ENCODE results near the gene RNU6-1. TPM values are rescaled to one million over a fixed set of nuclear protein-coding genes. Genes with fewer than 3 reads are reported as not detected.

The RNU6-1 gene
- total and polyA plus RNA-seq, 2 donors (not counting 3 experiments of a cell fraction or from before 2014, with no cell fraction given) = not detected

DNA sequence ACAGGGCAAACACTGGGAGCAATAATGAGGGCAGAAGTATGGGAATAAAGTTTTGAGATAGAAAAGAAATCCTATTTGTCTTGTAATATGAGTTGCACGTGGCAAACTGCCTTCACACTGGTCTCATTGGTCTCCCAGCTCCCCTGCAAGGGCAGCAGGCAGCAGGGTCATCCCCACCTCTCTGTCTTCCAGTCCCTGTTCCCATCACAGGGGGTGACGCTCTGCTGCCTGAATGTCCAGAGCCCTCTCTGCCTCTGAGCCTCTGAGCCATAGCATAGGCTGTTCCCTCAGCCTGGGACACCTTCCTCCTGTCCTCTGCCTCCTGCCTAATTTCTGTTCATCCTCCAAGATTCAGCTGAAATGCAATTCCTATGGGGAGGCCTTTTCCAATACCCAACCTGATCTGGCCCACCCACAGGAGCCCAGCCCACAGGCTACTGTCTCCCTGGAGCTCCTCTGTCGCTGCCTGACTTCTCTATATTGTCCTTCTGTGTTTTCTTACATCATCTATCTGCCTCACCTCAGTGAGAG lies 26.7 kb downstream of the RNU6-1 start:
- intact Hi-C loops (cut with micrococcal nuclease) = no loop called here
- H3K9me3 ChIP-seq (replicated peaks; ENCODE audit: control insufficient read depth, insufficient read depth, low read length) = no peaks in the 10 kb centered on the region
- H2AFZ ChIP-seq (ENCODE audit: low read depth, low read length) = no peak overlapping the region
- H3K4me2 ChIP-seq (ENCODE audit: insufficient read depth, low read length) = no peak overlapping the region
- no peaks in the 10 kb centered on the region for H4K20me1 ChIP-seq (replicated peaks; ENCODE audit: control insufficient read depth, extremely low read depth, insufficient read depth, low read length)
- no peaks in the 10 kb centered on the region for H3K9me1 ChIP-seq (replicated peaks; ENCODE audit: control insufficient read depth, extremely low read depth, insufficient read depth, low read length)
- ChIA-PET POLR2A (no interaction called here), CTCF (interaction anchor here (2.2 kb wide), 1 partner anchor 23 kb away, joined by 7 read pairs; no protein-coding TSS in a partner anchor)
- no TSS peak for BruUV-seq (replicated peaks)
- H3K36me3 ChIP-seq (ENCODE audit: control insufficient read depth in 2 of 2, extremely low read depth in 1 of 2, insufficient read depth in 2 of 2, low read length in 2 of 2) = no peaks in the 10 kb centered on the region
- no peak overlapping the region for H3K27ac ChIP-seq (ENCODE audit: insufficient read depth, low read depth, low read length)
- no peaks in the 10 kb centered on the region for H3K79me2 ChIP-seq (ENCODE audit: control insufficient read depth, insufficient read depth, low read length)
- no peak overlapping the region for H3K9ac ChIP-seq (replicated peaks; ENCODE audit: extremely low read depth, insufficient read depth, low read length)
- peaks cover 6 to 11% of the 10 kb centered on the region in 2 experiments for H3K27me3 ChIP-seq (ENCODE audit: control insufficient read depth in 2 of 2, insufficient read depth in 2 of 2, low read length in 2 of 2)
- no peak for FAIRE-seq
- no peaks in the 10 kb centered on the region for H3K4me1 ChIP-seq (ENCODE audit: control insufficient read depth, extremely low read depth, insufficient read depth, low read length)
- H3K4me3 ChIP-seq (replicated peaks in 1 of 3; ENCODE audit: insufficient read depth in 1 of 3, low read depth in 1 of 3, low read length in 3 of 3) = no peak overlapping the region
- dilution Hi-C loops (cut with MboI; ENCODE audit: extremely low pct_ligation_motif_present, low sequenced_read_pairs) = no loop called here
- no peak for DNase-seq (ENCODE audit: low read depth, low spot score)
- TF ChIP-seq JUN (IDR thresholded peaks at IDR 0.05; ENCODE audit: borderline replicate concordance, insufficient read depth, insufficient read length, low read depth) (no peak), POLR2AphosphoS5 (IDR thresholded peaks at IDR 0.05; ENCODE audit: insufficient read depth, low read depth, low read length) (no peak)

DNA sequence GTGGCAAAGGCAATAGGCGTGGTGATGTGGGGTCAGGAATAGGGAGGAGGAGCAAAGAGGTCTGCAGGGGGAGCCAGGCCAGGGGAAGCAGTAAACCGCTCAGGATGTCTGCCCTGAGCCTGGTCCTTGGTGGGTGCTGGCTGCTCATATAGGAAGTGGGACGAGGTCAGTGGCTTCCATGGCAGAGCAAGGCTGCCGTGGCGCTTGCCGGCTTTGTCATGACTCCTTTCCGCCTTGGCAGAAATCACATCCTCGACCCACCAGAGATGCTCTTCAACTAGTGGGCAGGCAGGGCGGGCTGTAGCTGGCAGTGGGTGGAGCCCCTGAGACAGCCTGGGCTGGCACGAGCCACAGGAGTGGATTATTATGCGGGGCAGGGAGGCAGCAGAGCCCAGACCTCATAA lies 27.6 kb downstream of the RNU6-1 start:
- H3K4me1 ChIP-seq (ENCODE audit: control insufficient read depth, extremely low read depth, insufficient read depth, low read length) = no peaks in the 10 kb centered on the region
- intact Hi-C loops (cut with micrococcal nuclease) (no loop called here), dilution Hi-C loops (cut with MboI; ENCODE audit: extremely low pct_ligation_motif_present, low sequenced_read_pairs) (no loop called here)
- FAIRE-seq = no peak
- no peaks in the 10 kb centered on the region for H3K9me1 ChIP-seq (replicated peaks; ENCODE audit: control insufficient read depth, extremely low read depth, insufficient read depth, low read length)
- no peak for DNase-seq (ENCODE audit: low read depth, low spot score)
- no peak overlapping the region for H3K27ac ChIP-seq (ENCODE audit: insufficient read depth, low read depth, low read length)
- no TSS peak for BruUV-seq (replicated peaks)
- ChIA-PET CTCF (no interaction called here), POLR2A (no interaction called here)
- H3K9ac ChIP-seq (replicated peaks; ENCODE audit: extremely low read depth, insufficient read depth, low read length) = no peak overlapping the region
- no peaks in the 10 kb centered on the region for H4K20me1 ChIP-seq (replicated peaks; ENCODE audit: control insufficient read depth, extremely low read depth, insufficient read depth, low read length)
- H3K36me3 ChIP-seq (ENCODE audit: control insufficient read depth in 2 of 2, extremely low read depth in 1 of 2, insufficient read depth in 2 of 2, low read length in 2 of 2) = no peaks in the 10 kb centered on the region
- H3K79me2 ChIP-seq (ENCODE audit: control insufficient read depth, insufficient read depth, low read length) = no peaks in the 10 kb centered on the region
- H3K27me3 ChIP-seq (ENCODE audit: control insufficient read depth in 2 of 2, insufficient read depth in 2 of 2, low read length in 2 of 2) = peaks cover 2 to 7% of the 10 kb centered on the region in 2 experiments
- no peak overlapping the region for H3K4me3 ChIP-seq (replicated peaks in 1 of 3; ENCODE audit: insufficient read depth in 1 of 3, low read depth in 1 of 3, low read length in 3 of 3)
- no peaks in the 10 kb centered on the region for H3K9me3 ChIP-seq (replicated peaks; ENCODE audit: control insufficient read depth, insufficient read depth, low read length)
- H3K4me2 ChIP-seq (ENCODE audit: insufficient read depth, low read length) = no peak overlapping the region
- H2AFZ ChIP-seq (ENCODE audit: low read depth, low read length) = no peak overlapping the region
- TF ChIP-seq JUN (IDR thresholded peaks at IDR 0.05; ENCODE audit: borderline replicate concordance, insufficient read depth, insufficient read length, low read depth) (no peak), MYC (IDR thresholded peaks at IDR 0.05; ENCODE audit: low read depth, low read length) (no peak), EZH2 (IDR thresholded peaks at IDR 0.05; ENCODE audit: borderline replicate concordance, low read depth, low read length, severe bottlenecking) (no peak), FOS (IDR thresholded peaks at IDR 0.05; ENCODE audit: borderline replicate concordance, insufficient read depth, low read length) (no peak), GATA2 (IDR thresholded peaks at IDR 0.05; ENCODE audit: insufficient read depth, insufficient read length, low read depth, low read length) (no peak), POLR2AphosphoS5 (IDR thresholded peaks at IDR 0.05; ENCODE audit: insufficient read depth, low read depth, low read length) (no peak), POLR2A (IDR thresholded peaks at IDR 0.05; ENCODE audit: low read depth, low read length) (no peak)
- TF ChIP-seq, protein P1, sequence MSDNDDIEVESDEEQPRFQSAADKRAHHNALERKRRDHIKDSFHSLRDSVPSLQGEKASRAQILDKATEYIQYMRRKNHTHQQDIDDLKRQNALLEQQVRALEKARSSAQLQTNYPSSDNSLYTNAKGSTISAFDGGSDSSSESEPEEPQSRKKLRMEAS (IDR thresholded peaks at IDR 0.05; ENCODE audit: insufficient read depth, insufficient read length) = no peak
- TF ChIP-seq, protein P2, sequence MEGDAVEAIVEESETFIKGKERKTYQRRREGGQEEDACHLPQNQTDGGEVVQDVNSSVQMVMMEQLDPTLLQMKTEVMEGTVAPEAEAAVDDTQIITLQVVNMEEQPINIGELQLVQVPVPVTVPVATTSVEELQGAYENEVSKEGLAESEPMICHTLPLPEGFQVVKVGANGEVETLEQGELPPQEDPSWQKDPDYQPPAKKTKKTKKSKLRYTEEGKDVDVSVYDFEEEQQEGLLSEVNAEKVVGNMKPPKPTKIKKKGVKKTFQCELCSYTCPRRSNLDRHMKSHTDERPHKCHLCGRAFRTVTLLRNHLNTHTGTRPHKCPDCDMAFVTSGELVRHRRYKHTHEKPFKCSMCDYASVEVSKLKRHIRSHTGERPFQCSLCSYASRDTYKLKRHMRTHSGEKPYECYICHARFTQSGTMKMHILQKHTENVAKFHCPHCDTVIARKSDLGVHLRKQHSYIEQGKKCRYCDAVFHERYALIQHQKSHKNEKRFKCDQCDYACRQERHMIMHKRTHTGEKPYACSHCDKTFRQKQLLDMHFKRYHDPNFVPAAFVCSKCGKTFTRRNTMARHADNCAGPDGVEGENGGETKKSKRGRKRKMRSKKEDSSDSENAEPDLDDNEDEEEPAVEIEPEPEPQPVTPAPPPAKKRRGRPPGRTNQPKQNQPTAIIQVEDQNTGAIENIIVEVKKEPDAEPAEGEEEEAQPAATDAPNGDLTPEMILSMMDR (IDR thresholded peaks at IDR 0.05; ENCODE audit: extremely low read depth in 1 of 2, insufficient read depth in 1 of 2, low read depth in 1 of 2, low read length in 2 of 2) = no peak

Data from endothelial cell of umbilical vein (primary cell).